ENCODE results near the gene BPIFB4.
A peak's percentile ranks its signal among the peaks of the same experiment; 100 is the strongest.

The BPIFB4 gene

GRCh38 chr20:33079259-33079658 lies at the start of gene BPIFB4:
Gene BPIFB4 (plus strand): TSS chr20:33079643. CDS start chr20:33081527, 1,884 bp downstream.
- no peak for TF ChIP-seq CTCF (IDR thresholded peaks at IDR 0.05; ENCODE audit: low read depth, low read length)
- DNase-seq (ENCODE audit: low read depth in 2 of 2), result peak; percentile 18 to 40
- no peak within 1 kb of the TSS for H3K4me3 ChIP-seq (replicated peaks in 1 of 2; ENCODE audit: low read depth in 2 of 2, low read length in 2 of 2)

- TF ChIP-seq CTCF (IDR thresholded peaks at IDR 0.05; ENCODE audit: low read depth, low read length), result no peak
- H3K4me3 ChIP-seq (replicated peaks in 1 of 2; ENCODE audit: low read depth in 2 of 2, low read length in 2 of 2), result no peak overlapping the region
- no peak for DNase-seq (ENCODE audit: low read depth in 2 of 2)
Observed at GRCh38 chr20:33030076-33030475, 49.4 kb upstream of the BPIFB4 start.

GRCh38 chr20:33030569-33030968 lies 48.9 kb upstream of the BPIFB4 start:
- no peak overlapping the region for H3K4me3 ChIP-seq (replicated peaks in 1 of 2; ENCODE audit: low read depth in 2 of 2, low read length in 2 of 2)
- no peak for DNase-seq (ENCODE audit: low read depth in 2 of 2)
- no peak for TF ChIP-seq CTCF (IDR thresholded peaks at IDR 0.05; ENCODE audit: low read depth, low read length)

- no peak for DNase-seq (ENCODE audit: low read depth in 2 of 2)
- no peak for TF ChIP-seq CTCF (IDR thresholded peaks at IDR 0.05; ENCODE audit: low read depth, low read length)
- no peak within 1 kb of the TSS for H3K4me3 ChIP-seq (replicated peaks in 1 of 2; ENCODE audit: low read depth in 2 of 2, low read length in 2 of 2)
Observed at GRCh38 chr20:33031531-33031930, 47.9 kb upstream of the BPIFB4 start, which contains the start of gene BPIFB6. Gene BPIFB6 (plus strand): TSS chr20:33031648. CDS start chr20:33031648, 0 bp downstream.

GRCh38 chr20:33032555-33032954 lies 46.9 kb upstream of the BPIFB4 start:
- TF ChIP-seq CTCF (IDR thresholded peaks at IDR 0.05; ENCODE audit: low read depth, low read length), result no peak
- no peak for DNase-seq (ENCODE audit: low read depth in 2 of 2)
- H3K4me3 ChIP-seq (replicated peaks in 1 of 2; ENCODE audit: low read depth in 2 of 2, low read length in 2 of 2), result no peak overlapping the region

- TF ChIP-seq CTCF (IDR thresholded peaks at IDR 0.05; ENCODE audit: low read depth, low read length), result no peak
- DNase-seq (ENCODE audit: low read depth in 2 of 2), result no peak
- no peak overlapping the region for H3K4me3 ChIP-seq (replicated peaks in 1 of 2; ENCODE audit: low read depth in 2 of 2, low read length in 2 of 2)
Observed at GRCh38 chr20:33033381-33033780, 46.1 kb upstream of the BPIFB4 start.

- H3K4me3 ChIP-seq (replicated peaks in 1 of 2; ENCODE audit: low read depth in 2 of 2, low read length in 2 of 2), result no peak overlapping the region
- DNase-seq (ENCODE audit: low read depth in 2 of 2), result no peak
- no peak for TF ChIP-seq CTCF (IDR thresholded peaks at IDR 0.05; ENCODE audit: low read depth, low read length)
Observed at GRCh38 chr20:33034115-33034514, 45.3 kb upstream of the BPIFB4 start.

All from cardiac fibroblast (primary cell).